GM12875 (cell line): ENCODE data around the gene KLK13.

ENCODE experiments used
- H3K4me3 ChIP-seq: one replicate; pipeline ENCODE4 v1.5.1; 2011; ENCODE audit warnings: low read depth, low read length, control low read depth
- TF ChIP-seq, protein P1 (sequence below): IDR thresholded peaks from 2 replicates; pipeline ENCODE4 v1.5.1; 2011; ENCODE audit warnings: low read depth, mild to moderate bottlenecking, control low read depth, inconsistent platforms, low read length, moderate library complexity, borderline replicate concordance; ENCODE audit not compliant: insufficient read depth

The KLK13 gene

GRCh38 chr19:51084505-51084904, 19.6 kb upstream of the KLK13 start:
- TF ChIP-seq, protein P1, sequence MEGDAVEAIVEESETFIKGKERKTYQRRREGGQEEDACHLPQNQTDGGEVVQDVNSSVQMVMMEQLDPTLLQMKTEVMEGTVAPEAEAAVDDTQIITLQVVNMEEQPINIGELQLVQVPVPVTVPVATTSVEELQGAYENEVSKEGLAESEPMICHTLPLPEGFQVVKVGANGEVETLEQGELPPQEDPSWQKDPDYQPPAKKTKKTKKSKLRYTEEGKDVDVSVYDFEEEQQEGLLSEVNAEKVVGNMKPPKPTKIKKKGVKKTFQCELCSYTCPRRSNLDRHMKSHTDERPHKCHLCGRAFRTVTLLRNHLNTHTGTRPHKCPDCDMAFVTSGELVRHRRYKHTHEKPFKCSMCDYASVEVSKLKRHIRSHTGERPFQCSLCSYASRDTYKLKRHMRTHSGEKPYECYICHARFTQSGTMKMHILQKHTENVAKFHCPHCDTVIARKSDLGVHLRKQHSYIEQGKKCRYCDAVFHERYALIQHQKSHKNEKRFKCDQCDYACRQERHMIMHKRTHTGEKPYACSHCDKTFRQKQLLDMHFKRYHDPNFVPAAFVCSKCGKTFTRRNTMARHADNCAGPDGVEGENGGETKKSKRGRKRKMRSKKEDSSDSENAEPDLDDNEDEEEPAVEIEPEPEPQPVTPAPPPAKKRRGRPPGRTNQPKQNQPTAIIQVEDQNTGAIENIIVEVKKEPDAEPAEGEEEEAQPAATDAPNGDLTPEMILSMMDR: no peak
- no peak overlapping the region for H3K4me3 ChIP-seq

GRCh38 chr19:51083783-51084182, 18.9 kb upstream of the KLK13 start:
- TF ChIP-seq, protein P1: no peak
- no peak overlapping the region for H3K4me3 ChIP-seq

GRCh38 chr19:51083181-51083580, 18.3 kb upstream of the KLK13 start:
- no peak overlapping the region for H3K4me3 ChIP-seq
- TF ChIP-seq, protein P1: no peak

- TF ChIP-seq, protein P1: no peak
Measured at GRCh38 chr19:51082611-51083010, 17.7 kb upstream of the KLK13 start, which contains the start of gene KLK14. KLK14 (minus strand) TSS chr19:51082887; CDS start chr19:51082614, 273 bp downstream.

DNA sequence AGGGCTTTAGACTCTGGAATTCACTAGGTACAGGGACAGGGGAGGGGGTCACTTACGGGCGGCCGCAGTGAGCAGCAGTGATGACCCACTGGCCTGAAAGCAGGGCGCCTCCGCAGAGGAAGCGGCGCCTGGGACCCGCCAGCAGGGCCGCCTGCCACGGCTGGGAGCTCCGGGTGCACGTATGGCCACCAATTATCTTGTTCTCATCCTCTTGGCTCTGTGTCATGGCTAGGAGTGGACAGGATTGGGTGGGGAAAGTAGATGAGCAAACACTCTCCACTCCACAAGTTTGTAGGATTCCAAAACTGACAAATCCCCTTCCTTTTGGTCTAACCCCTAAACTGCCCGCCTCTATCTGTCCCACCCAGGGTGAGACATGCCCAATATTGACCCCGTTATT, 16.6 kb upstream of the KLK13 start:
- no peak overlapping the region for H3K4me3 ChIP-seq
- TF ChIP-seq, protein P1: no peak

More at GRCh38 chr19:51082611-51083010, 17.7 kb upstream of the KLK13 start, which contains the start of gene KLK14:
- H3K4me3 ChIP-seq: no peak within 1 kb of the TSS

DNA sequence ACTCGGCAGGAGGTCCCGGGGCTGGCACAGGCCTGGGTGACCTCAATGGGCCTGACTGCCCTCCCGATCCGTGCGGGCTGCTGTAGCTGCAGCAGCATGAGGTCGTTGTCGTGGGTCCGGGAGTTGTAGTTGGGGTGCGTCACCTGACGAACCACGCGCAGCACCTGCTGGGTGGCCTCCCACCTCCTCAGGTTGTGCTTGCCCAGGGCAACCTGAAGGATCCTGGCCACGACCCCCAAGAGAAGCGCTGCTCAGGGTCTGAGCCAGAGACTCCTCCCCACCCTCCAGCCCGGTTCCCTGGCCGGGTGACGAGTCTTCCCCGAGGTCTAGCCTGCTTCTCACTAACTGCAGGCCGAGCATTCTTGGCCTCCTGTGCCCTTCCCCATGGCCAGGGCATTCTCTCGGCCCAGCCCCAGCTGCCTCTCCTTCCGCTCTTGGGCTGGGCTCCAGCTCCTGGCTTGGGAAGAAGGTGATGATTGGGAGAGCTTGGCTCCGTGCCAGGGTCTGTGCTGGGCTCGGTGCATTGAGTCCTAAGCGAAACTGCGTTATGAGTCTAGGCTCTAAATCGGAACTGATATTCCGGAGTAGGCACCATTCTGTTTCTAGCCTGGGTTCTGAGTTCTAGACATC, 14.7 kb upstream of the KLK13 start:
- TF ChIP-seq, protein P1: no peak
- no peak overlapping the region for H3K4me3 ChIP-seq

DNA sequence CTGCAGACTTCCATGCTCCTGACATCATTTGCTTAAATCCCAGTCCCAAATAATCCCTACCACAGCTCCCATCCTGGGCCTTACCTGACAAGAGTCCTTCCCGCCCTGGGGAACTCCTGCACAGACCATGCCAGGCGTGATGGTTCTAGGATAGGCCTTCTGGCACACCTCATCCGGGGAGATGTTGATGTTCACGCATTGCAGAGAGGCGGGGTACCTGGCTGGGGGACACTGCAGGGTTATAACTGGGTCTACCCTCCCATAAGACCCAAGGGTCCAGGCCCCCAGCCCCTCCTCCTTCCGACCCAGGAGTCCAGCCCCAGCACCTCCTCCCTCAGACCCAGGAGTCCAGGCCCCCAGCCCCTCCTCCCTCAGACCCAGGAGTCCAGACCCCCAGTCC, 13.8 kb upstream of the KLK13 start:
- TF ChIP-seq, protein P1: no peak
- no peak overlapping the region for H3K4me3 ChIP-seq
